Keratinocyte (primary cell): ENCODE measurements around the gene NGDN.

Experiments
- CTCF ChIP-seq, 3 experiments: IDR thresholded peaks in 1 of 3; conservative IDR thresholded peaks in 1 of 3; optimal IDR thresholded peaks in 1 of 3; 2 replicates in 2 of 3; 3 replicates in 1 of 3; pipeline versions ENCODE3 to v1.5.1; 2011; ENCODE audit warnings: low read length in 3 of 3, mild to moderate bottlenecking in 3 of 3, moderate library complexity in 2 of 3, control low read depth in 1 of 3, inconsistent platforms in 1 of 3; ENCODE audit not compliant: insufficient read depth in 2 of 3; ENCODE audit errors: extremely low read depth in 1 of 3
- EZH2 ChIP-seq: IDR thresholded peaks from one replicate; pipeline ENCODE4 v1.6.1; 2012; ENCODE audit warnings: inconsistent platforms, mild to moderate bottlenecking, low read length, moderate library complexity

GRCh38 chr14:23482823-23483148 is 13.3 kb downstream of the NGDN start:
- TF ChIP-seq EZH2 (no peak), CTCF (optimal IDR thresholded peaks at IDR 0.05 in 1 of 3, IDR thresholded peaks at IDR 0.05 in 1 of 3, conservative IDR thresholded peaks at IDR 0.05 in 1 of 3; ENCODE audit: extremely low read depth in 1 of 3, insufficient read depth in 2 of 3, low read length in 3 of 3) (no peak)
